Astrocyte of the hippocampus (primary cell): ENCODE measurements around the gene EIF4A3.
A peak's percentile ranks its signal among the peaks of the same experiment; 100 is the strongest.
"Not testable (repeated sequence)": the region's sequence is repeated elsewhere in the genome, so short reads cannot be mapped to it uniquely, and the experiment has no call there.

Experiments
- DNase-seq: peaks from one replicate; pipeline ENCODE4 v3.0.0; 2011; ENCODE audit warnings: low read depth, low spot score

The EIF4A3 gene

DNA sequence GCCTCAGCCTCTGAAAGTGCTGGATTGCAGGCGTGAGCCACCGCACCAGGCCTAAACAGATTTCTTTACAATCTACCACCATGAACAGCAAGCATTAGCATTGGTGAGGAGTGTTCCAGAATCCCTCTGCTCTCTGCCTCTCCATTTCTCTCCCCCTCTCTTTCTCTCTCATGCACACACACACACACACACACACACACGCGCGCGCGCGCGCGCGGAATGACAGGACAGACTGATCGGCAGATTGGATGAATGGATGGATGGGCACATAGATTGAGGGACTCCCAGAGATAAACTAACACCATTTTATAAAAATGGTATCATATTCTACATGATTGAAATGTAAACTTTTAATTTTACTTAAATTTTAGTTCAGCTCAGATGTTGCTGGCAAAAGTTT lies 26.2 kb upstream of the EIF4A3 start:
- no peak for DNase-seq

GRCh38 chr17:80171681-80172080 lies 24.8 kb upstream of the EIF4A3 start:
- no peak for DNase-seq

DNA sequence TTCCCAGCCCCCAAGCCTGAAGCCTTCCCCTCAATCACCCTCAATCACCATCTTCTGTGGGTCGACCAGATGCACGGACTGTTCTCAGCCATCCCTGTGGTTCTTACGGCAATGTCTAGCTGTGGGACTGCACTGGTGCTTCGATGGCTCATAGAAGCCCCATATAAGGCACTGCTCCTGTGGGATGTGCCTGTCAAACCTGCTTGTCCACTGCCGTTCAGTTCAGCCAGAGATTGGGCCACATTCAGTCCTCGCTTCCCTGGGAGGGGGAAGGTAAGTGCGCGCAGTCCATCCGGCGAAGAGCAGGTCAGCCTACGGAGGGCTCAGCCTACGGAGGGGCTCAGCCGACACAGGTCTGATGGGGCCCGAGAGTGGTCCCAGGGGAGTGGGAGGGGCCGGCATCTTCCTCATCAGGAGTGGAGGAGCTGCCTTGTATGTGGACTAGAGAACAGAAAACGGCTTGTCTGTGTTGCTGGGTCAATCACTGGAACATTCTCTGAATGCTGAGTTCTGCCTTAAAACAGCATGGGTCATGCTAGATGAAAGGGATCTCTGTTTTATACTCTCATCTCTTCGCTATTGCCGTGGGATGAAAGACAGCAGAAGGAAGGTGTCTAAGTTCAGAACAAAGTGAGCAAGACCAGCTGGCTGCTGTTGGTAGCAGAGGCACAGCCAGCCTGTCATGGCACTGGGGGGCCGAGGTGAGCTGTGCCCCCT lies 23.0 kb upstream of the EIF4A3 start, which contains the start of gene CARD14:
CARD14 (plus strand) TSS at position 247 of the 717 bp plus-strand sequence. CDS start 11,409 bp downstream, outside the sequence.
- no peak for DNase-seq

DNA sequence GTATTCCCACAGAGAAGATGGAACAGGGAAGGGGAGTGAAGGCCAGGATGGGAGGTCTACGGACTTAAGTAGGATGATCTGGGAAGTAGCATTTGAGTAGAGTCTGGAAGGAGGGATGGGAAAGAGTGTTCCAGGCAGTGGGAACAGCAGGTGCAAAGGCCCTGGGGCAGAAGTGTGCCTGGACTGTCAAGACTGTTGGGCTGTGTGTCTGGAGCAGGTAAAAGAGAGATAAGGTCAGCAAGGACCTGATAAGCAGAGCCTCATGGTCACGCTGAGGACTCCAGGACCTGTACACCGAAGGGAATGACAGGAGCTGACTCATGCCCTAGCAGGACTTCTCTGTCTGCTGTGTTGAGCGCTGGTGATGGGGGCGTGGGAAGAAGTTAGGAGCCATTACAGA lies 22.2 kb upstream of the EIF4A3 start:
- DNase-seq, result no peak

DNA sequence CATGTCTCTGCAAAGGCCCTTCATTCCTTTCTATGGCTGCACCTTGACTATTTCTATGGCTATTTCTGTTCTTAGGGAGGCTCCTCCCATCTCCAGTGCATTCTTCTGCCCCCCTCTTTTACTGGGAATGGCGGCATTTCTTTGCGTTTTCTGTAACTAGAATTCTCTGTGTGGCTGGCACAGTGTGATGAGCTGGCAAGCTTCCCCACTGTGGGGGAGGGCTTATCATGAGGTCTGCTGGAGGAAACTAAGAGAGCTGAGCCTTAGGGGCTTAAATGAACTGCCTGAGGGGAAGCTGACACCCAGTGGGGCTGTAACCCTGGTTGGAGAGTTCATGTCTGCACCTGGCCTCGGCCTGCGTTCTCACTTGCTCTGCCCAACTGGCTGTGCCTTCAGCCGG lies 21.4 kb upstream of the EIF4A3 start:
- DNase-seq, result peak; percentile 54

DNA sequence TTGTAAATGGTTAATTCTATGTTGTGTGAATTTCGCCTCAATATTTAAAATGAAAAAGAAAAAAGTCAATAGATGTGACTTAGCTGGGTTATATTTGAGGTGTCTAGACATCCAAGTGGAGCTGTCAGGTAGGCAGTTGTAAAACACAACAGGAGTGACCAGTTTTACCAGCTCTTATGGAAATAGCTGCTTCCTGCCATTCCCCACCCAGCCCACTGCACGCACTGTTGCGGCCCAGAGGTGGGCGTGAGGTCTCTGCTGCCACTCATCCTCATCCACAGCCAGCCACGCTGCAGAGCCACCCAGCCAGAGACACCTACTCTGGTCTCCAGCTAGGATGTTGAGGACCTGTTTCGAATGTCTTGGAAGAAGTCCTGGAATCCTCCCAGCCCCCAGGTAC lies 19.5 kb upstream of the EIF4A3 start:
- no peak for DNase-seq

DNA sequence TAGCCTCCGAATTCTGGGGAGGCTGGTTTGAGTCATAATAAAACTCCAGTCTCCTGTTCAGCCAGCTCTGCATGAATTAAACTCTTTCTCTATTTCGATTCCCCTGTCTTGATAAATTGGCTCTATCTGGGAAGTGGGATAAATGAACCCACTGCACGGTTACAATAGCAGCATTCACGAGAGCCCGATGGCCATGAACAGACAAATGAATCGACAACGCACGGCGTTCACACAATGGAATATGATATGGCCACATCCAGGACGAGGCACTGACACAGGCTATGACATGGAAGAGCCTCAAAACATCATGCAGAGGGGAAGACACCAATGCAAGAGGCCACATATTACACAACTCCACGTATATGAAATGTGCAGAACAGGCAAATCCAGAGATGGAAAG lies 17.3 kb upstream of the EIF4A3 start:
- no peak for DNase-seq

DNA sequence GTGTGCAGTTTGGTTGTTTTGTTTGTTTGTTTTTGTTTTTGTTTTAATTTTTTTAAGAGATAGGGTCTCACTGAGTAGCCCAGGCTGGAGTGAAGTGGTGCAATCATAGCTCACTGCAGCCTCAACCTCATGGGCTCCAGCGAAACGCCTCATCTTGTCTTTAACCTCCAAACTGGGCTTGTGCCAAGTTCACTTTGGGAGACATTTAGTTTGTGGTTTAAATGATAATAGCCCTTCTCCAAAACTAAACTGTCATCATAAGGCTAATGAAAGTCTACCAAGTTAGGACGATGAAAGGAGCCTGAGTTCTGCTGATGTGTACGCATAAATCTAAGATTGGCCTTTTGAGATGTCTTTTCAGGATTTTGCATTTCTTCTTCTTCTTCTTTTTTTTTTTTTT lies 16.4 kb upstream of the EIF4A3 start:
- DNase-seq, result no peak

GRCh38 chr17:80160536-80160935 lies 13.6 kb upstream of the EIF4A3 start:
- no peak for DNase-seq

- DNase-seq, result no peak
These were observed 11.9 kb upstream of the EIF4A3 start for GRCh38 chr17:80158846-80159245.

DNA sequence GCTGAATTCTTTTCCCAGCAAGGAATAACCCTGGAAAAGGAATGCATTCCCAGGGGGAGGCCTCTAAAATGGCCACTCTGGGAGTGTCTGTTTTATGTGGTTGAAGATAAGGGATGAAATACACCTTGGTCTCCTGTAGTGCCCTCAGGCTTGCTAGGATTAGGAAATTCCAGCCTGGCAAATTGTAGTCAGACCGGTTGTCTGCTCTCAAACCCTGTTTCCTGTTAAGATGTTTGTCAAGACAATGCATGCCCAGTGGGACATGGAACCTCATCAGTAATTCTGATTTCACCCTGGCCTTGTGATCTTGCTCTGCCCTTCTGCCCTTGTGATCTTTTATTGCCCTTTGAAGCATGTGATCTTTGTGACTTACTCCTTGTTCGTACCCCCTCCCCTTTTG lies 8.7 kb upstream of the EIF4A3 start:
- DNase-seq, result not testable (repeated sequence)

DNA sequence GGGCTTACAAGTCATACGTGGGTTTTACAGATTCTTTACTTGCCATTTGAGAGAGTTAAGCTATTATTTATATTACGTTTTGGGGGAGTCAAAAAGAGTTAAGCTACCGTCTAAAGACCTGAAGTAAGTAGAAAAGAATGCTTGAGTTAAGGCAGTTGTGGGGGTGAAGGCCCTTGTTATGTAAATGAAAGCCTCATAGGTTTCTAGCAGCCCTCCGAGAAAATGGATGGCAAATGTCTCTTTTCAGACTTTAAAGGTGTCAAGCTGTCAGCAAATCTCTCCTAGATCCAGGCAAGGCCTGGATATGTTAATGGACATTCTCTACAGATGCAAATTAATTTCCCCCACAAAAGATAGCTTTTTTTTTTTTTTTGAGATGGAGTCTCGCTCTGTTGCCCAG lies 7.2 kb upstream of the EIF4A3 start:
- no peak for DNase-seq

GRCh38 chr17:80153004-80153403 lies 6.1 kb upstream of the EIF4A3 start:
- no peak for DNase-seq

- peak; percentile 42 for DNase-seq
These were observed 5.3 kb upstream of the EIF4A3 start for GRCh38 chr17:80152081-80152702.

- DNase-seq, result peak; percentile 87
These were observed 4.4 kb upstream of the EIF4A3 start for GRCh38 chr17:80151333-80151732.

DNA sequence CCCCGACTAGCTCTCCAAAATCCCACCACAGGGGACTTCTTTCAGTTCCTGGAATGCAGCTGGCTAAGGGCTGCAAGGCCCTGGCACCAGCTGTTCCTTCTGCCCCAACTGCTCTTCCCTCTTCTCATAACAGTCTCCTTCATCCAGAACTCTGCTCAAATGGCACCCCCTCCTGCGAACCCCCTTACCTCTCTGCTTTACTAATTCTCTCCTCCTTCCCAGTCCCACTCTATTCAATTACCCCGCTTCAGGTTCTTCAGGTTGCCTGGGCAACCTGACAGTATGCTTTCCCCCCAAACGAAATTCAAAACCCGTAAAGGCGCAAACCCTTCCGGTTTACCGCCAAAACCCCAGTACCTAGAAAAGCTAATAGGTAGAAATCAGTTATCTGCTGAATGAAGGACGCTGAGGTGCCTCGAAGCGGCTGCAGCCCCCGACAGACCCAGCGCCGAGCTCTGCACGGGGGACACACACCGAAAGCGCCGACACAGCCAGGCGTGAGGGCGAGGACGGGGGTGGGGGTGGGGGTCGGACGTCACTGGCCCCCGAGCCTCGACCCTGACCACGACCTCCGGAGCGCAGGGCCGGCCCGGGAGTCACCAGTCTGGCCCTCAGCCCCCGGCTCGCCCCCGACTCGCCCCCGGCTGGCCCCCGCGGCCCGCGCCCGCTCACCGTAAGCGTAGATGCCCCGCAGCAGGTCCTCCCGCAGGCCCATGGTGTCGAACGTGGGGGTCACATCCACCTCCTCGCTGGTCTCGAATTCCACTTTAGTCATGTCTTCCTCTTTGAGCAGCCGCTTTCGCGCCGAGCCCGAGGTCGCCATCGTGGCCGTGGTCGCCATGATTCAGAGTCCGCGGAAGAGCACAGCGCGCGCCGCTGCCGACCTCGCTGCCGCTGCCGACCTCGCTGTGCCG lies 550 bp downstream of the EIF4A3 start:
- peak; percentile 45 for DNase-seq

- no peak for DNase-seq
These were observed 1.6 kb downstream of the EIF4A3 start for GRCh38 chr17:80145076-80146075.

- DNase-seq, result no peak
These were observed 4.0 kb downstream of the EIF4A3 start for GRCh38 chr17:80142929-80143328.

GRCh38 chr17:80141463-80142165 lies 5.3 kb downstream of the EIF4A3 start:
- no peak for DNase-seq

DNA sequence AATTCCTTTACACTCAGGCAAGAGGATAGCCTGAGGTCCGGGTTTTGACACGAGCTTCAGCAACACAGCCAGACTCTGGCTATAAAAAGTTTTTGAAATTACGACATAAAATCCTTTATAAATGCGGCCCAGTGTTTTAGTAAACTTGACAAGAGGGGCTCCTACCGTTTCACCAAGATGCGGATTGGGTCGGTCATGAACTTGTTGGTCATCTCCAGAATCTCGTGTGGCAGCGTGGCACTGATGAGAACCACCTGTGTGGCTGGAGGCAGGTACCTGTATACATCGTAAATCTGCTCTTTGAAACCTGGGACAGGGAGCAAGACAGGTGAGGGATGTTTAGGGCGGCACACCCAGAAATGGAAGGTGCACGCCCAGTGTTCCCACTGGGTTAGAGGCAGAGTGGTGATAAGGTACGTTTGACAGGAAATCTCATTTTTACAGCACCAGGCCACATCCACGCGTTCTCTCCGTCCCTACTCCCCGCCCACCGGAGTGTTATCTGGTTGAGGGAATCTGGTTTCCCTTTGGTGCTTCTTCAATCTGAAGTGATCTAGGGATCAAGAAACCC lies 8.0 kb downstream of the EIF4A3 start:
- no peak for DNase-seq
